MCF 10A (cell line): Measurements from ENCODE around the gene LRRK1. TPM values are rescaled to one million over a fixed set of nuclear protein-coding genes. Genes with fewer than 3 reads are reported as not detected.
"Not testable (repeated sequence)": the region's sequence is repeated elsewhere in the genome, so short reads cannot be mapped to it uniquely, and the experiment has no call there.

ENCODE experiments used
- BruUV-seq: library from RNA; stranded (reverse); fragments of 400-500 nt; replicated peaks from 2 replicates; lab custom pipeline; 2021; lab: Mats Ljungman, UMichigan
- CTCF ChIA-PET: fragments of 300-600 bp; sonication (Branson Sonifier 250); formaldehyde crosslinking; extraction: SDS; loops from one replicate; lab custom pipeline; 2021; ENCODE audit warnings: antibody characterized with exemption, inconsistent platforms; lab: Yijun Ruan, JAX
- POLR2A ChIA-PET: fragments of 300-600, 350-650 bp; sonication (Branson Sonifier 250); formaldehyde crosslinking; extraction: SDS; loops from one replicate; lab custom pipeline; 2020; ENCODE audit warnings: antibody characterized with exemption, inconsistent platforms; lab: Yijun Ruan, JAX
- DNase-seq: peaks from one replicate; pipeline ENCODE4 v3.0.0-alpha.2; 2018; ENCODE audit not compliant: unreplicated experiment
- H3K27ac Mint-ChIP-seq: one replicate; pipeline ENCODE4 v1.8.0; 2022; ENCODE audit warnings: mild to moderate bottlenecking, low read depth, mixed read lengths; ENCODE audit not compliant: unreplicated experiment
- H3K27me3 Mint-ChIP-seq: one replicate; pipeline ENCODE4 v1.8.0; 2022; ENCODE audit warnings: mixed read lengths; ENCODE audit not compliant: insufficient read depth, unreplicated experiment
- H3K36me3 Mint-ChIP-seq: one replicate; pipeline ENCODE4 v1.8.0; 2022; ENCODE audit warnings: mild to moderate bottlenecking, moderate library complexity, mixed read lengths; ENCODE audit not compliant: insufficient read depth, unreplicated experiment
- H3K4me1 Mint-ChIP-seq: one replicate; pipeline ENCODE4 v1.8.0; 2022; ENCODE audit warnings: mixed read lengths; ENCODE audit not compliant: insufficient read depth, unreplicated experiment
- H3K4me3 Mint-ChIP-seq: one replicate; pipeline ENCODE4 v1.8.0; 2022; ENCODE audit warnings: mild to moderate bottlenecking, moderate library complexity, mixed read lengths; ENCODE audit not compliant: unreplicated experiment
- H3K9me3 Mint-ChIP-seq: one replicate; pipeline ENCODE4 v1.8.0; 2022; ENCODE audit warnings: mixed read lengths; ENCODE audit not compliant: unreplicated experiment
- intact Hi-C: fragments of 100-400 bp; cut with micrococcal nuclease; formaldehyde crosslinking; loops from 2 replicates; pipeline ENCODE4 v1.14.1; 2022
- total RNA-seq: library from RNA; stranded (reverse); gene quantifications from 2 replicates; pipeline ENCODE4 v1.2.3, GENCODE V29; 2022
- TF ChIP-seq, protein P1 (sequence below): fragments of 200-600 bp; IDR thresholded peaks from one replicate; pipeline ENCODE4 v1.8.0; 2022; ENCODE audit warnings: antibody characterized with exemption, mild to moderate bottlenecking; ENCODE audit not compliant: unreplicated experiment

LRRK1 gene
- total RNA-seq, 1 experiment from 2014 or later: 15.4 TPM

DNA sequence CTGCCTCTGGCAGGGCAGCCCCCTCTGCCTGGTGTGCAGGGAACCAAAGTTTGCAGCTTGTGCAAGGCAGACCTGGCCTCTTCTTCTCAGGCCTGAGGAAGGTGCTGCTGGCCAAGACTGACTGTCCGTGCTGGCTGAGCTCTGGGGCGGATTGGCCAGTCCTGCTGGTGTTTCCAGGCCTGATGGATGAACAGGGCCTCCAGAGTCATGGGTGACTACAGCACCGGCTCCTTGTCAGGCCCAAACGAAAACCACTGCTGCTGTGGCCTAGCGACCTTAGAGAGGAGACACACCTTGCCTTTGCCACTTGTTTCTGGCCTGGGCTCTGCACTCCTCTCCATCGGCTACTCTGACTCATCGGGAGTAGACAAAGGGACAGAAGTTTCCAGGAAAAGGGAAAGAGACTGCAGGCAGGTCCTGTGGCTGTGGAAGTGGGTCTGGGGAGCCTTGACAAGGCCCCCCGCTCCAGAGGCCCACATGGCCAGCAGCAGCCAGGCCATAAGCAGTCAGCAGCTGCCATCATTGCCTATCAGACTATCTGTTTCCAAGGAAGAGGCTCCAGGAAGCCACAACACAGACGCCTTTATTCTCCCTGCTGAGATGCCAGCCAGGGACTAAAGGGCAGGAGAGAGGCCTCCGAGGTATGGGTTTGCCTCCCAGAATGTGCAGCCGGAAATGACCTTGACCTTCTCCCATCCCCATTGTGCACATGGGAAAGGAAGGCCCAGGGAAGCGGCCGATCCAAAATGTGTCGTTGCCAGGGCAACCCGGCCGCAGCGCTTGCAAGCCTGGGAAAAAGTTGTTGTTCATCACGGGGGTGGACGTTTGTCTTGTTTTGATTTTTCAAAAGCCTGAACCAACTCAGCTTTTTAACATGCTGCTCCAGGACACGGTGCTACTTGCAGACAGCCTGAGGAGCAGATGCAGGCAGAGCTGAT is 172.2 kb downstream of the LRRK1 start:
- Mint-ChIP-seq H3K9me3 (no peaks in the 10 kb centered on the region), H3K27ac (no peak overlapping the region), H3K36me3 (no peaks in the 10 kb centered on the region), H3K4me1 (no peaks in the 10 kb centered on the region), H3K27me3 (peaks cover 9% of the 10 kb centered on the region), H3K4me3 (no peak overlapping the region)
- DNase-seq: no peak
- BruUV-seq: no TSS peak
- intact Hi-C loops: no loop called here
- TF ChIP-seq, protein P1, sequence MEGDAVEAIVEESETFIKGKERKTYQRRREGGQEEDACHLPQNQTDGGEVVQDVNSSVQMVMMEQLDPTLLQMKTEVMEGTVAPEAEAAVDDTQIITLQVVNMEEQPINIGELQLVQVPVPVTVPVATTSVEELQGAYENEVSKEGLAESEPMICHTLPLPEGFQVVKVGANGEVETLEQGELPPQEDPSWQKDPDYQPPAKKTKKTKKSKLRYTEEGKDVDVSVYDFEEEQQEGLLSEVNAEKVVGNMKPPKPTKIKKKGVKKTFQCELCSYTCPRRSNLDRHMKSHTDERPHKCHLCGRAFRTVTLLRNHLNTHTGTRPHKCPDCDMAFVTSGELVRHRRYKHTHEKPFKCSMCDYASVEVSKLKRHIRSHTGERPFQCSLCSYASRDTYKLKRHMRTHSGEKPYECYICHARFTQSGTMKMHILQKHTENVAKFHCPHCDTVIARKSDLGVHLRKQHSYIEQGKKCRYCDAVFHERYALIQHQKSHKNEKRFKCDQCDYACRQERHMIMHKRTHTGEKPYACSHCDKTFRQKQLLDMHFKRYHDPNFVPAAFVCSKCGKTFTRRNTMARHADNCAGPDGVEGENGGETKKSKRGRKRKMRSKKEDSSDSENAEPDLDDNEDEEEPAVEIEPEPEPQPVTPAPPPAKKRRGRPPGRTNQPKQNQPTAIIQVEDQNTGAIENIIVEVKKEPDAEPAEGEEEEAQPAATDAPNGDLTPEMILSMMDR: no peak
- ChIA-PET CTCF (interaction anchor here (0.5 to 5.8 kb wide), 7 partner anchors 22 to 171 kb away, joined by 3 to 42 read pairs (median 3); no protein-coding TSS in a partner anchor), POLR2A (no interaction called here)

DNA sequence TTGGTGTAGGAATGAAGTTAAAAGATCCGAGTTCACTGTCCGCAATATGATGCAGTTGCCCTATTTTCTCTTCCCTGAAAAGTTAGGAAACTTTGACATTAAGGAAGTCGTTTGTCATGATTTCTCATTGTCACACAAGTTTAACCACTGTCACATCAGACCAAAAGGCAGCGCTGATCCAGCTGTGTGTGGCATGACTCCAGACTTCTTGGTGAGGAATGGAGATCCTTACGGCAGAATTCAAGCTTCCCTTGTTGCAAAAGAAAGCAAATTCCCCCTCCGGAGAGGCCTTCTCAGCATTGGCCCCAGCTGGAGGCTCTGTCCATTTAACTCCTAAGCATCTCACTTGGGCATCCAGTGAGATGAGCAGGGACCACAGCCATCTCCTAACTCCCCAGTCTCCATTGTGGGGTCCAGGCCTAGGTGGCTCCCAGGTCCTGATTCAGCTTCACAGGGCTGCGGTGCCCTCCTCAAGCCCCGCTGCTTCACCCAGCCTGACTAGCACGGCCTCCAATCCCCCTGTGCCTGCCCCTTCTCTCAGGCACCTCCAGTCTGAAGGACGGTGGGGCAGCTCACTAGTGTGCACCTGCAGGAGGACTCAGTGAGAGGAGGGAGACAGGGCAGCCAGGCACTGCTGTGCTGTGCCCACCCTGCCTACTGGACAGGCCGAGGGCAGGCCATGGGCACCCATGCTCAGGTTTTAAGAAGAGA is 173.2 kb downstream of the LRRK1 start:
- intact Hi-C loops: no loop called here
- TF ChIP-seq, protein P1: no peak
- no peaks in the 10 kb centered on the region for H3K9me3 Mint-ChIP-seq
- DNase-seq: no peak
- ChIA-PET POLR2A (no interaction called here), CTCF (interaction anchor here (0.5 to 5.8 kb wide), 5 partner anchors 10 to 166 kb away, joined by 3 to 42 read pairs (median 3); no protein-coding TSS in a partner anchor)
- no peaks in the 10 kb centered on the region for H3K36me3 Mint-ChIP-seq
- no peaks in the 10 kb centered on the region for H3K4me1 Mint-ChIP-seq
- BruUV-seq: no TSS peak
- no peak overlapping the region for H3K4me3 Mint-ChIP-seq
- peaks cover 11% of the 10 kb centered on the region for H3K27me3 Mint-ChIP-seq
- no peak overlapping the region for H3K27ac Mint-ChIP-seq

DNA sequence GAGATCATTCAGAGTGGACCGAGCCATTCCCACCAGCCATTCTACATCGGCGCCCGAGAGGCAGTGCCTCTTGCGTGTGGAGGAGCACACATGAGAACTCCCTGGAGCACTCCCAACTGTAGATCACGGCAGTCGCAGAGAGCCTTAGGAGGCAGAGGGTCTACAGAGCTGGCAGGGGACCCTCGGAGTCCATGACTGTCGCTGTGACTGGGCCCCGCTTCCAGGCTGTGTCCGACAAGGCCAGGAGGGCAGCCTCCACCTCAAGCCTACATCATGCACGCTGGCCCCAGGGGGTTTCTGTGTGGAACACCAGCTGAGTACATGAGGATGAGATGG is 173.7 kb downstream of the LRRK1 start:
- TF ChIP-seq, protein P1: no peak
- no peaks in the 10 kb centered on the region for H3K4me1 Mint-ChIP-seq
- intact Hi-C loops: no loop called here
- H3K27me3 Mint-ChIP-seq: peaks cover 11% of the 10 kb centered on the region
- no peak for DNase-seq
- H3K4me3 Mint-ChIP-seq: no peak overlapping the region
- CTCF ChIA-PET: interaction anchor here (0.7 to 5.8 kb wide), 5 partner anchors 9 to 165 kb away, joined by 3 to 42 read pairs (median 3); no protein-coding TSS in a partner anchor
- H3K36me3 Mint-ChIP-seq: no peaks in the 10 kb centered on the region
- BruUV-seq: no TSS peak
- no peak overlapping the region for H3K27ac Mint-ChIP-seq
- no peaks in the 10 kb centered on the region for H3K9me3 Mint-ChIP-seq
- POLR2A ChIA-PET: no interaction called here

DNA sequence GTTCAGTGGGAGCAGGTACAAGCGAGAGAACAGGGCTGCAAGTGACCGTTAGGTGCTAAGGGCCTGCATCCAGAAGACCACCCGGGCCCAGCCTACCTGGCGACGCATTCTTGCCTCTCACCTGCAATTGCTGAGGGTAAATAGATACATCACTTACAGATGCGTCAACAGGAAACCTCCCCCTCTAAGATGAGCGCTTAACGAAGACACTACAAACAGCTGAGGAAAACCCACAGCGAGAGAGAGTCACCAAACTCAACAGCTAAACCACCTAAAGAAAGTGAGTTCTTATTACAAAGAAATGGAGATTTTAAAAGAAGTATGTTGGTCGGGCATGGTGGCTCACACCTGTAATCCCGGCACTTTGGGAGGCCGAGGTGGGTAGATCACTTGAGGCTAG is 174.8 kb downstream of the LRRK1 start:
- POLR2A ChIA-PET: no interaction called here
- TF ChIP-seq, protein P1: no peak
- H3K9me3 Mint-ChIP-seq: no peaks in the 10 kb centered on the region
- no peaks in the 10 kb centered on the region for H3K36me3 Mint-ChIP-seq
- CTCF ChIA-PET: interaction anchor here (5.8 kb wide), 1 partner anchor 164 kb away, joined by 42 read pairs; no protein-coding TSS in a partner anchor
- no peaks in the 10 kb centered on the region for H3K4me1 Mint-ChIP-seq
- no peak for DNase-seq
- BruUV-seq: no TSS peak
- H3K4me3 Mint-ChIP-seq: no peak overlapping the region
- intact Hi-C loops: no loop called here
- H3K27ac Mint-ChIP-seq: no peak overlapping the region
- H3K27me3 Mint-ChIP-seq: peaks cover 11% of the 10 kb centered on the region

GRCh38 chr15:101095796-101096406 is 176.7 kb downstream of the LRRK1 start:
- H3K4me1 Mint-ChIP-seq, DNase-seq, H3K9me3 Mint-ChIP-seq, POLR2A ChIA-PET, CTCF ChIA-PET, intact Hi-C loops, BruUV-seq, H3K36me3 Mint-ChIP-seq, H3K27ac Mint-ChIP-seq, H3K4me3 Mint-ChIP-seq: not testable (repeated sequence)
- peaks cover 11% of the 10 kb centered on the region for H3K27me3 Mint-ChIP-seq
